Pancreas (tissue), 10 donors: ENCODE results near the gene TXNDC11. TPM values are rescaled to one million over a fixed set of nuclear protein-coding genes. Genes with fewer than 3 reads are reported as not detected.
A peak's percentile ranks its signal among the peaks of the same experiment; 100 is the strongest.

Experiments
- ATAC-seq, 4 donors: fragments of 200-7000 bp; cut with Tn5 transposase; one replicate each; pipeline versions ENCODE4 v1.8.0 to v1.9.1; 2020; ENCODE audit warnings: mild to moderate bottlenecking in 4 of 4, moderate library complexity in 4 of 4
- DNase-seq, 6 donors: peaks; one replicate each; pipeline ENCODE4 v3.0.0-alpha.2; 2020
- FAIRE-seq: peaks from 2 replicates; lab custom pipeline; 2012; peaks lifted over from hg19 to GRCh38; lab: Jason Lieb, UNC
- H3K27ac ChIP-seq, 4 donors: fragments of 200-600 bp; sonication (generic); 1 replicate in 3 of 4; 2 replicates in 1 of 4; pipeline versions ENCODE4 v1.5.0 to v1.8.0; 2020
- H3K27me3 ChIP-seq, 4 donors: fragments of 200-600 bp; one replicate each; pipeline ENCODE4 v1.8.0; 2021
- H3K36me3 ChIP-seq, 3 donors: fragments of 200-600 bp; sonication (generic) in 1 of 3; one replicate each; pipeline versions ENCODE4 v1.5.0 to v1.8.0; 2020 to 2021
- H3K4me1 ChIP-seq, 3 donors: fragments of 200-600 bp; one replicate each; pipeline ENCODE4 v1.8.0; 2021
- H3K4me3 ChIP-seq, 4 donors: fragments of 200-600 bp; sonication (generic) in 2 of 4; one replicate each; pipeline versions ENCODE4 v1.5.0 to v1.8.0; 2020 to 2021
- H3K9me3 ChIP-seq, 4 donors: fragments of 200-600 bp; one replicate each; pipeline ENCODE4 v1.8.0; 2021
- CTCF ChIP-seq, 4 donors: fragments of 200-600 bp; sonication (generic) in 3 of 4; IDR thresholded peaks; one replicate each; pipeline versions ENCODE4 v1.5.0 to v1.8.0; 2021; ENCODE audit warnings: antibody characterized with exemption in 4 of 4
- WGBS, 2 donors: extraction: QIAGEN DNeasy Blood & Tissue Kit; methylation state at CpG; one replicate each; pipeline ENCODE4 v1.1.7; 2013; 5-methylcytosine and 5-hydroxymethylcytosine counted together
- intact Hi-C, 3 donors: fragments of 100-400 bp; cut with DNase I; formaldehyde crosslinking; loops; one replicate each; pipeline versions ENCODE4 v1.11.1 to v1.14.2; 2022
- polyA plus RNA-seq, 2 donors: library from polyadenylated mRNA; stranded (reverse); fragments of 200-250 nt; gene quantifications; one replicate each; pipeline ENCODE4 v1.2.3, GENCODE V29; 2013
- total RNA-seq, 6 donors: library from RNA; stranded (reverse); fragmentation: NEBNext Ultra II Directional in 4 of 6; extraction: Animal tissue kit (Norgen Biotek cat#: 25700) in 4 of 6; gene quantifications; one replicate each; pipeline versions ENCODE4 v1.2.1 to v1.2.4, GENCODE V29; 2021 to 2023
- donor health status: healthy with polysubstance abuse.
- donor health status: DM: no; HTN: no; CAD: no; lungs with moderate emphysema.
- donor health status: DM: no; HTN: no; CAD: no.
- donor health status: control.
- donor health status: control.
- donor health status: Bipolar disorder and iron deficiency.
- donor health status: DM: yes; HTN: yes; CAD: no.
- donor health status: DM: no; HTN: no; CAD: no.
- donor health status: DM: no; HTN: no; CAD: no.
- donor health status: DM: yes; HTN: yes; CAD: no.

The TXNDC11 gene
- total and polyA plus RNA-seq, 8 donors, result 28.1 to 80.8 (median 37.1) TPM

GRCh38 chr16:11699234-11699894 lies 43.3 kb downstream of the TXNDC11 start:
- H3K27me3 ChIP-seq, result no peaks in the 10 kb centered on the region
- 76 to 80% methylated on average over 10 of the region's 10 CpGs for WGBS, 2 donors
- no peak for ATAC-seq
- no peak overlapping the region for H3K27ac ChIP-seq
- H3K4me1 ChIP-seq, result peaks cover 0 to 7% (median 7%) of the 10 kb centered on the region in 3 donors
- no peak for DNase-seq
- no peak for TF ChIP-seq CTCF (IDR thresholded peaks at IDR 0.05)
- H3K9me3 ChIP-seq, result no peaks in the 10 kb centered on the region
- no peak overlapping the region for H3K4me3 ChIP-seq
- peaks cover 0 to 39% (median 9%) of the 10 kb centered on the region in 3 donors for H3K36me3 ChIP-seq
- intact Hi-C loops, result no loop called here
- no peak for FAIRE-seq

- peaks cover 0 to 39% (median 9%) of the 10 kb centered on the region in 3 donors for H3K36me3 ChIP-seq
- H3K4me1 ChIP-seq, result peaks cover 0 to 7% (median 7%) of the 10 kb centered on the region in 3 donors
- intact Hi-C loops, result no loop called here
- no peak for TF ChIP-seq CTCF (IDR thresholded peaks at IDR 0.05)
- peak overlapping the region in 1 of 4 donors; percentile 30 for H3K27ac ChIP-seq
- DNase-seq (no peak), FAIRE-seq (no peak), ATAC-seq (peak; percentile 62 to 86 (median 70))
- WGBS, 2 donors, result 47 to 48% methylated on average over 7 of the region's 7 CpGs
- H3K9me3 ChIP-seq, result no peaks in the 10 kb centered on the region
- no peaks in the 10 kb centered on the region for H3K27me3 ChIP-seq
- H3K4me3 ChIP-seq, result no peak overlapping the region
These were observed 44.4 kb downstream of the TXNDC11 start for GRCh38 chr16:11698271-11698689.

GRCh38 chr16:11697319-11697718 lies 45.3 kb downstream of the TXNDC11 start:
- 89 to 90% methylated on average over 12 of the region's 12 CpGs for WGBS, 2 donors
- ATAC-seq, result no peak
- no peak for DNase-seq
- intact Hi-C loops, result no loop called here
- H3K27me3 ChIP-seq, result no peaks in the 10 kb centered on the region
- no peak for TF ChIP-seq CTCF (IDR thresholded peaks at IDR 0.05)
- H3K4me1 ChIP-seq, result peaks cover 0 to 7% (median 7%) of the 10 kb centered on the region in 3 donors
- H3K36me3 ChIP-seq, result peaks cover 0 to 39% (median 9%) of the 10 kb centered on the region in 3 donors
- H3K27ac ChIP-seq, result no peak overlapping the region
- H3K9me3 ChIP-seq, result no peaks in the 10 kb centered on the region
- no peak overlapping the region for H3K4me3 ChIP-seq
- no peak for FAIRE-seq

GRCh38 chr16:11696266-11697012 lies 46.2 kb downstream of the TXNDC11 start:
- intact Hi-C loops, result no loop called here
- Histone ChIP-seq H3K4me1 (peaks cover 0 to 7% (median 7%) of the 10 kb centered on the region in 3 donors), H3K27ac (no peak overlapping the region), H3K36me3 (peaks cover 3 to 46% (median 9%) of the 10 kb centered on the region in 3 donors), H3K27me3 (no peaks in the 10 kb centered on the region), H3K4me3 (no peak overlapping the region), H3K9me3 (no peaks in the 10 kb centered on the region)
- no peak for FAIRE-seq
- ATAC-seq, result no peak
- TF ChIP-seq CTCF (IDR thresholded peaks at IDR 0.05), result no peak
- DNase-seq, result no peak
- 91 to 93% methylated on average over 12 of the region's 12 CpGs for WGBS, 2 donors
